Measurements from ENCODE around the gene KCNJ11.

The KCNJ11 gene

DNA sequence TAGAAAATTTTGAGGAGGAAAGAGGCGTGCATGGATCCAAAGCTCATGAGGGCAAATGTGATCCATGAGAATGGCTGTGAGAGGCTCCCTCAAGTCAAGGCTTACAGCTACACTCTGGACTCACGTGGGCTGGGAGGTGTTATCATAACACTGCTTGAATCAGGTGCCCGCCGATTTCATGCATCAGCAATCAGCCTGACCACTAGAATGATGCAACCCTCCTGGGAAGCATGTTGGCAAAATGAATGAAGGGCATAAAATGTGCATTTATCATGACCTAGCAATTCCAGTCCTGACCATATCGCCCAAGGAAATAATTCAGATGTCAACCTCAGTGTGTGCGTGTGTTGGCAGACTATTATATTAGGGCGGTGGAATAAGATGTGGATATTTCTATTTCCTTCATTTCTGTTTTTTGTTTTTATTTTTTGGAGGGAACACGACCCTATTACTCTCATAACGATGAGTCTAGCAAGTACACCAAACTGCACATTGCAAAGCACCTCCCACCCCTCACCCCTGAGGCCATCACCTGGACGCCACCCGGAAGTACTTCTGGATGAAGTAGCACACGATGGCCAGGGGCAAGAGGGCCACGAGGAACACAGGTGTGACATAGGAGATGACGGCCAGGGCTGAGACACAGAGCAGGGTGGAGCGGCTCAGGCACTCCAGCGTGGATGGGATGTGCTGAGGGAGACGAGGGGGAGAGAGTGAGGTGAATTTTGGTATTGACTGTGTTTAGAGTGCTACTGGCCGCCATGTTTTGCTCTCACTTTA is 15.7 kb upstream of the KCNJ11 start:
- no peak for TF ChIP-seq POLR2A (IDR thresholded peaks at IDR 0.05; ENCODE audit: low read depth, low read length)
- no peak for FAIRE-seq
- DNase-seq (ENCODE audit: insufficient read length, low spot score): no peak

DNA sequence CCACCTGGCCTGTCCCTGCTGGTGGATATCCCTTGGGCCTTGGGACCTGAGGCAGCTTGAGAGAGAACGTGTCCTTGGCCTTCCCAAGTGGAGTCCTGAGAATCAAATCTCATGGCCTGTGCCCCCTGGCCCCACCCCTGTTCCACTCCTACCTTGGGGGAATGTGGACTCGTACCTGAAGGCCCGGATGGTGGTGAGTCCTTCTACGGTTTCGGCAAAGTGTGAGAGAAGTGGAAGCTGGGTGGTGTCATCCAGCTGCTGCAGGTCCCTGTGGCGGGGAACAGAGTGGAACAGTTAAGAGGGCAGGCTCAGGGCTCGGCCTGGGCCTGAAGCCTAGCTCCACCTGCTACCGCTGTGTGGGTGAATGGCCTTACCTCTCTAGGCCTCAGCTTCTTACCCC is 14.0 kb upstream of the KCNJ11 start:
- FAIRE-seq (no peak), DNase-seq (ENCODE audit: insufficient read length, low spot score) (no peak)
- no peak for TF ChIP-seq POLR2A (IDR thresholded peaks at IDR 0.05; ENCODE audit: low read depth, low read length)

DNA sequence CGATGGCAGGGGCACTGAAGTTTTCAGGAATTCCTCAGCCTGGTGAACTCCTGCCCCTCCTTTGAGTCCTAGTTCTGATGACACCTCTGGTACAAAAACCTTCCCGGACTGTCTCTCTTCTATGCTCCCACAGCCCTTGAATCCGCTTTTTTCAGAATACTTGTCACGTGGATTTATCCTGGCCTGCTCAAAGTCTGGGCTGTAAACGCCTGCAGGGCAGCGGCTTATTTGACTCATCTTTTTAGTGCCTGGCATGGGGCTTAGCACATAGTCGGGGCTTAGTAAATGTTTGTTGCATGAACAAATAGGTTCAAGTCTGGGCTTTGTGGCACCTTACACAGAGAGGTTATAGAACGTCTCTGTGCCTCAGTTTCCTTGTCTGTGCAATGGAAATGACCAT is 13.4 kb upstream of the KCNJ11 start:
- no peak for TF ChIP-seq POLR2A (IDR thresholded peaks at IDR 0.05; ENCODE audit: low read depth, low read length)
- DNase-seq (ENCODE audit: insufficient read length, low spot score) (no peak), FAIRE-seq (no peak)

GRCh38 chr11:17401316-17401715 is 12.9 kb upstream of the KCNJ11 start:
- no peak for FAIRE-seq
- no peak for DNase-seq (ENCODE audit: insufficient read length, low spot score)
- no peak for TF ChIP-seq POLR2A (IDR thresholded peaks at IDR 0.05; ENCODE audit: low read depth, low read length)

GRCh38 chr11:17400048-17400775 is 11.8 kb upstream of the KCNJ11 start:
- TF ChIP-seq POLR2A (IDR thresholded peaks at IDR 0.05; ENCODE audit: low read depth, low read length): no peak
- DNase-seq (ENCODE audit: insufficient read length, low spot score) (no peak), FAIRE-seq (no peak)

- no peak for DNase-seq (ENCODE audit: insufficient read length, low spot score)
- FAIRE-seq: no peak
- TF ChIP-seq POLR2A (IDR thresholded peaks at IDR 0.05; ENCODE audit: low read depth, low read length): no peak
Observed at GRCh38 chr11:17399236-17399635, 10.8 kb upstream of the KCNJ11 start.

GRCh38 chr11:17397311-17398002 is 9.0 kb upstream of the KCNJ11 start:
- DNase-seq (ENCODE audit: insufficient read length, low spot score): no peak
- FAIRE-seq: no peak
- no peak for TF ChIP-seq POLR2A (IDR thresholded peaks at IDR 0.05; ENCODE audit: low read depth, low read length)

GRCh38 chr11:17396598-17397310 is 8.3 kb upstream of the KCNJ11 start:
- FAIRE-seq (no peak), DNase-seq (ENCODE audit: insufficient read length, low spot score) (no peak)
- no peak for TF ChIP-seq POLR2A (IDR thresholded peaks at IDR 0.05; ENCODE audit: low read depth, low read length)

GRCh38 chr11:17395978-17396377 is 7.5 kb upstream of the KCNJ11 start:
- TF ChIP-seq POLR2A (IDR thresholded peaks at IDR 0.05; ENCODE audit: low read depth, low read length): no peak
- FAIRE-seq (no peak), DNase-seq (ENCODE audit: insufficient read length, low spot score) (no peak)

DNA sequence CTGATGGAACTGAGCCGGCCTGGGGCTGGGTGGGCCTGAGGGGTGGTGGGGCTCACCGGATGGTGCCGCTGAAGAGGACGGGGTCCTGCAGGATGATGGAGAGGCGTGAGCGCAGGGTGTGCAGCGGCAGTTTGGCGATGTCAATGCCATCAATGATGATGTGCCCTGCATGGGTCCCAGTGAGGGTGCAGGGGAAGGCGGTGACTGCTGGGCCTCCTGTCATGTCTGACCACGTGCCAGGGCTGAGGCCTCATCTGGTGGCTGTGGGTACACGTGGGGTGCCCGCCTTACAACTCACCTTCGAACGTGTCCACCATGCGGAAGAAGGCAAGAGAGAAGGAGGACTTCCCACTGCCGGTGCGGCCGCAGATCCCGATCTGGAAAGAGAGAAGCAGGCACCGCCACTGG is 7.1 kb upstream of the KCNJ11 start:
- FAIRE-seq: no peak
- no peak for TF ChIP-seq POLR2A (IDR thresholded peaks at IDR 0.05; ENCODE audit: low read depth, low read length)
- no peak for DNase-seq (ENCODE audit: insufficient read length, low spot score)

DNA sequence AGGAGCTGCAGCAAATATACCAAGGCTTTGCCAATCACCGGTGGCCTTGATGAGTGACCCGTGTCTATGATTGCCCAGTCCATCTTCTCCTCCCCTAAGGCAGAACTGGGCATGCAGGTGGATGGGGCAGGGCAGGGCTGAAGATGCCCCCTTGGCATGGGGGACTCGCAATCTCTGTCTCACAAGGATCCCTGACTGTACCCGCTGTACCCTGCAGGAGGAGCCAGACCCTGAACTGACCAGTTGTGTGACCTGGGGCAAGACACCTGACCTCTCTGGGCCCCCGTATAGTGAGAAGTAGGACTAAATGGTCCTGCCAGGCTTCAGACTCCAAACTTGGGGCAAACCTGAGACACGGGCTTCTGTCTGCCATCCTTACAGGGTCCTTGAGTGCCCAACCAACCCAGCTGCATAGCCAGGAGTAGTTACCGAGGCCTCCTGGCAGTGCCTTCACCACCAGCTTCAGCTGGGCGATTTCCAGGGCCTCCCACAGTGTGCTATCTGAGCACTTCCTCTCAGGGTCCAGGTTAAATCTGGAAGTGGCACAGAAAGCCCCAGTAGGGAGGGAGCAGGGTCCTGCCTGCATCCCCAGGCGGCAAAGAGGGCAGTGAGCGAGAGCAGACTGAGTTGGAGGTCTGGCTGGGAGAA is 6.4 kb upstream of the KCNJ11 start:
- no peak for DNase-seq (ENCODE audit: insufficient read length, low spot score)
- no peak for TF ChIP-seq POLR2A (IDR thresholded peaks at IDR 0.05; ENCODE audit: low read depth, low read length)
- no peak for FAIRE-seq

GRCh38 chr11:17393472-17393871 is 5.0 kb upstream of the KCNJ11 start:
- no peak for DNase-seq (ENCODE audit: insufficient read length, low spot score)
- no peak for TF ChIP-seq POLR2A (IDR thresholded peaks at IDR 0.05; ENCODE audit: low read depth, low read length)
- FAIRE-seq: no peak

- no peak for FAIRE-seq
- DNase-seq (ENCODE audit: insufficient read length, low spot score): no peak
- TF ChIP-seq POLR2A (IDR thresholded peaks at IDR 0.05; ENCODE audit: low read depth, low read length): no peak
Observed at GRCh38 chr11:17392872-17393271, 4.4 kb upstream of the KCNJ11 start.
